ENCODE results near the gene S100A4. TPM values are rescaled to one million over a fixed set of nuclear protein-coding genes. Genes with fewer than 3 reads are reported as not detected.
"Not testable (repeated sequence)": the region's sequence is repeated elsewhere in the genome, so short reads cannot be mapped to it uniquely, and the experiment has no call there.

Gene S100A4
- total RNA-seq, 1 donor from 2014 or later = 7.6 TPM

GRCh38 chr1:153533689-153534201 is 11.9 kb downstream of the S100A4 start:
- peak; percentile 93 for DNase-seq (ENCODE audit: low read depth)

DNA sequence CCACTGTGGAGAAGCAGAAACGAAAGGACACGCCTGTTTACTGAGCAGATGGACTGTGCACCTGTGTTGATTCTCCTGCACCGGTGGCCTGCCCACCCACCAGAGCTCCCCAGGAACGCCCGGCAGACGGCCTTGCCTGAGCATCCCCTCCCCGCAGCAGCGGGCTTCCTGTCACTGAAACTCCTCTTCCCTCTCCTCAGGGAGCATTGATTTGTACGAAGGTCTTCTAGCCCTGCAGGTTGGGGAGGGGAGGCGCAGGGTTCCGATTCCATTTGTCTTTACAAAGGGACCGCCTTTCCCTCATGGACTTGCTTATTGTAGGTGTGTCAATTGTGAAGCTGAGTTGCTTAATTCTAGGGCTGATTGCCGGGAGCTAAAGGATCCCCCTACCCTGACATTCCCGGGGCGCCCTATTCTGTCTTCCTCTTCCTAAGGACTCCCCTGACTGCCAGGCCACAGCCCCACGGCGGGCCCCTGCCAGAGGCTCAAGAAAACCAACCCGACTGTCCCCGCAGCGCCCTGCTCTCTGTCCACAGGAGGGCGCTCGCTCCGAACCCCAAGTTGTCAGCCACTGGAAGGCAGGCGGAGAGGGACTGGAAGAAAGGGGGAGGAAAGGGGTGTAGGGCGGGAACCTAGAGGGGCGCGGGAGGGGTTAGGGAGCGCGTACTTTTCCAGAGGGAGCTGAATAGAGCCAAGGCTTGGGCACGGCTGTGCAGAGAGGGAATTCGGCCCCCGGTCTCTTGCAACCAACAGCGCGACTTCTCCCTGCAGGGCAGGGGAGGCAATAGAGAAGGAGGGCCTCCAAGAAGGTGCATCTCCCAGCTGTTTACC is 12.6 kb downstream of the S100A4 start:
- DNase-seq (ENCODE audit: low read depth) = peak; percentile 61

DNA sequence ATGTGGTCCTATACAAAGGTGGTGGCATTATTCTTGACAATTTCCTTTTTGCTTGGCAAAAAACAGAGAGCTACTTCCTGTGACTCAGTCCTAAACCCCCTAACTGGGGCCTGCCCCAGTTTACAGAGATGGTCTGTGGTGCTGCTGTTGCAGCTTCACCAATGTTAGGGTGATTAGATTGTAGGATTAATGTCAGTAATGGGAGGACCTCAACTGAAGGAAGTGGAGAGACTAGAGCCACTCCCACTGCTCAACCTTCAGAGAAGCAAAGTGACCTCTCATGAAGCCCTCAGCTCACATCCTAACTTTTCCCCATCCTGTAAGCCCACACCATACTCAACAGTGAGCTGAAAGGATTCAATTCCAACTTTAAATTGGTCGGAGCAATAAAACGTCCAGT is 13.4 kb downstream of the S100A4 start:
- DNase-seq (ENCODE audit: low read depth) = no peak

GRCh38 chr1:153531638-153532037 is 14.0 kb downstream of the S100A4 start:
- DNase-seq (ENCODE audit: low read depth) = no peak

DNA sequence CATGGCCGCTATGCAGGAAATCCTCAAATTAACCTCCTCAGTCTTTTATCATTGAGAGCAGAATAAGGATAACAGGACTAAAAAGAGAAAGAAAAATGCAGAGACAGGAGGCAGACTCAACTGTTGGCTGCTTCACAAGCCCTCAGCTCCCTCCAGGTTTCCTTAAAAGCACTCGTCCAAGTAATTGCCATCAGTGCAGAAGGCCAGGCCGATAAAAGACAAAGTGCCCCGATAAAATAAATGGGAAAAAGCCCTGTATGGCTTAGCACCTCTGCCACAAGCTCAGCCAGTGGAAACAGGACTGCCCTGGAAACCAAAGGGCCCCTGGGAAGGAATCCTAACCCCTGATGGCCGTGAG is 17.9 kb downstream of the S100A4 start:
- no peak for DNase-seq (ENCODE audit: low read depth)

DNA sequence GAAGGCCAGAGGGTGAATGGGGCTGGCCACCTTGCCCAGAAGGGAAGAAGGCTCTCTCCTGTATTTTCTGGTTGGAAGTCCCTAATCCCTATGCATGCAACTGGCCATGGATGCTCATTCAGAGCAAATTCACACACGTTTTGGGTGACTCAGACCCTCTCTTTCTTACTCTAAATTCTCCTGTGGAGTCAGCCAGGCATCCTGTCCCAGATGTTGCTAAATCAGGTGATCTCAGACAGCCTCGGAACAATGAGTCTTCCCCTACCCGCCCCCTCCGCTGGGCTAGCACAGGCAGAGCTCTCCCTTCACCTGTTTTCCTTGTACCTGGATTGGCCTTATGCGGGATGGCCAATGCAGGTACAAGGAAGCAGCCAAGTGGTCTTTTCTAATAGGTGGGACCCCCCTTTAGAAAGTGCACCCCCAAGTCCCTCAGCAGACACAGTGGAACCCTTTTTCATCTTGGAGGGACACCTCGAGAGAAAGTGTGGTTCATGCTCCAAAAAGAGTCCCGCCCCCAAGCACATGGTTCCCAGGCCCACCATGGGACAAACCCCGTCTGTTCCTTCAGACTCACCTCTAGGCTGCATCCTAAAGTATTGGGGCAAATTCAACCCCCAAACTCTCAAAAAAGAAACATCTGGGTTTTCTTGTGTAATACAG is 18.5 kb downstream of the S100A4 start:
- DNase-seq (ENCODE audit: low read depth) = peak; percentile 64

- no peak for DNase-seq (ENCODE audit: low read depth)
These were observed 19.5 kb downstream of the S100A4 start for GRCh38 chr1:153526132-153526543.

DNA sequence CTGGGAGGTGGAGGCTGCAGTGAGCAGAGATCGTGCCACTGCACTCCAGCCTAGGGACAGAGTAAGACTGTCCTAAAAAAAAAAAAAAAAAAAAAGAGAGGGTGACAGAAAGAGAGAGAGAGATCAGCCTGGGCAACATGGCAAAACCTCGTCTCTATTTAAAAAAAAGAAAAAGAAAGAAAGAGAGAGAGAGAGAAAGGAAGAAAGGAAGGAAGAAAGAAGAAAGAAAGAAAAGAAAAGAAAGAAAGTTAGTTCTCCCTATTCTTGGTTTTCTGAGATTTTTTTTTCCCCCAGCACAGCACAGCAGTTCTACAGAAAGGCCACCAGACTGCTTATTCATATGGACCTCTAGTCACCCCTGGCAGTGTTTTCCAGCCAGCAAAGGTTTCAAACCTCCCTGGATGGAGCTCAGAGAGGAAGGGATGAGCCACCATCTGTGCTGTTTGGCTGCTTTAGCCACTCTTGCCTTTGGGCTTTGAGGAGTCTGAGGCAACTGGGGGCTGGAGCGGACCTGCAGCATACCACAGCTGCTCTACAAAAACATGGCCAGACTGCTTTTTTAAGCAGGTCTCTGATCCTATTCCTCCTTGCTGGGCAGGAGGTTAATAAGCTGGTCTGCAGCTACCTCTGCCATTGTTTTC is 20.4 kb downstream of the S100A4 start:
- no peak for DNase-seq (ENCODE audit: low read depth)

DNA sequence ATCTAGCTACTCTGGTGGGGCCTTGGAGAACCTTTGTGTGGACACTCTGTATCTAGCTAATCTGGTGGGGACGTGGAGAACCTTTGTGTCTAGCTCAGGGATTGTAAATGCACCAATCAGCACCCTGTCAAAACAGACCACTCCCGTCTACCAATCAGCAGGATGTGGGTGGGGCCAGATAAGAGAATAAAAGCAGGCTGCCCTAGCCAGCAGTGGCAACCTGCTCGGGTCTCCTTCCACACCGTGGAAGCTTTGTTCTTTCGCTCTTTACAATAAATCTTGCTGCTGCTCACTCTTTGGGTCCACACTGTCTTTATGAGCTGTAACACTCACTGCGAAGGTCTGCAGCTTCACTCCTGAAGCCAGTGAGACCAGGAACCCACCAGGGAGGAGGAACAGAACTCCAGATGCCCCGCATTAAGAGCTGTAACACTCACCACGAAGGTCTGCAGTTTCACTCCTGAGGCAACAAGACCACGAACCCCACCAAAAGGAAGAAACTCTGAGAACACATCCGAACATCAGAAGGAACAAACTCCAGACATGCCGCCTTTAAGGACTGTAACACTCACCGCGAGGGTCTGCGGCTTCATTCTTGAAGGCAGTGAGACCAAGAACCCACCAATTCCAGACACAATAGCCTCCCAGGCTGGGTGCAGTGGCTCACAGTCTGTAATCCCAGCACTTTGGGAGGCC is 23.1 kb downstream of the S100A4 start:
- DNase-seq (ENCODE audit: low read depth) = not testable (repeated sequence)

DNA sequence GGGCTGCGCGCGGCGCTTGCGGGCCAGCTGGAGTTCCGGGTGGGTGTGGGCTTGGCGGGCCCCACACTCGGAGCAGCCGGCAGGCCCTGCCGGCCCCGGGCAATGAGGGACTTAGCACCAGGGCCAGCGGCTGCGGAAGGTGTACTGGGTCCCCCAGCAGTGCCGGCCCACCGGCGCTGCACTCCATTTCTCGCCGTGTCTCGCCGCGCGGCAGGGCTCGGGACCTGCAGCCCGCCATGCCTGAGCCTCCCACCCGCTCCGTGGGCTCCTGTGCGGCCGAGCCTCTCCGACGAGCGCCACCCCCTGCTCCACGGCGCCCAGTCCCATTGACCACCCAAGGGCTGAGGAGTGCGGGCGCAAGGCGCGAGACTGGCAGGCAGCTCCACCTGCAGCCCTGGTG is 23.8 kb downstream of the S100A4 start:
- DNase-seq (ENCODE audit: low read depth) = not testable (repeated sequence)

- DNase-seq (ENCODE audit: low read depth) = no peak
These were observed 24.7 kb downstream of the S100A4 start for GRCh38 chr1:153520818-153521476.

DNA sequence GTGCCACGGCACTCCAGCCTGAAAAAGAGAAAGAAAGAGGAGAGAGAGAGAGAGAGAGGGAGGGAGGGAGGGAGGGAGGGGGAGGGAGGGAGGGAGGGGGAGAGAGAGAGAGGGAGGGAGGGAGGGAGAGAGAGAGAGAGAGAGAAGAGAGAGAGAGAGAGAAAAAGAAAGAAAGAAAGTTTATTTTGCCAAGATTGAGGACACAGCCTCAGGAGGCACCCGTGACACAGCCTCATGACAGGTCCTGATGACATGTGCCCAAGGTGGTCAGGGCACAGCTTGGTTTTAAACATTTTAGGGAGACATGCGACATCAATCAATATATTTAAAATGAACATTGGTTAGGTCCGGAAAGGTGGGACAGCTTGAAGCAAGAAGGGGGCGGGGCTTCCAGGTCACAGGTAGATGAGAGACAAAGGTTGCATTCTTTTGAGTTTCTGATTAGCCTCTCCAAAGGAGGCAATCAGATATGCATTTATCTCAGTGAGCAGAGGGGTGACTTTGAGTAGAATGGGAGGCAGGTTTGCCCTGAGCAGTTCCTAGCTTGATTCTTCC is 25.4 kb downstream of the S100A4 start:
- DNase-seq (ENCODE audit: low read depth) = not testable (repeated sequence)

- no peak for DNase-seq (ENCODE audit: low read depth)
These were observed 26.4 kb downstream of the S100A4 start for GRCh38 chr1:153519242-153519641.

- DNase-seq (ENCODE audit: low read depth) = peak; percentile 47
These were observed 29.9 kb downstream of the S100A4 start for GRCh38 chr1:153515504-153516394.

- no peak for DNase-seq (ENCODE audit: low read depth)
These were observed 31.9 kb downstream of the S100A4 start for GRCh38 chr1:153513666-153514065.

DNA sequence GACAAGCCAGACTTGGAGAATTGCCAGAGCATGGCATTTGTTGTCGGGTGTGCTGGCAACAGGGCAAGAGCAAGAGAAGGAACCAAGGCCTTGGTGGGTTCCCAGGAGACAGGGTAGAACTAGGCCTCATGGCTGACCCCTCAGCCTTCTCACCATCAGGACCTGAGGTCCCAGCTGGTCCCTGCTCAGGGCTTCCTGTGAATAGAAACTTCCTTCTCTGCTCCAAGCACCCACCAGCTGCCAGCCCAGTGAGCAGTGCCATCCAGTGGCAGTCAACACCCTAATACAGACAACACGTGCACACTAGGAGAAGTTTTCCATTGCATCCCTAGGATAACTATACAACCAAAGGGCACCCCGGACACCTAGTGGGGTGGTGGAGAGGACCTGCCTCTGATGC is 32.6 kb downstream of the S100A4 start:
- DNase-seq (ENCODE audit: low read depth) = no peak

DNA sequence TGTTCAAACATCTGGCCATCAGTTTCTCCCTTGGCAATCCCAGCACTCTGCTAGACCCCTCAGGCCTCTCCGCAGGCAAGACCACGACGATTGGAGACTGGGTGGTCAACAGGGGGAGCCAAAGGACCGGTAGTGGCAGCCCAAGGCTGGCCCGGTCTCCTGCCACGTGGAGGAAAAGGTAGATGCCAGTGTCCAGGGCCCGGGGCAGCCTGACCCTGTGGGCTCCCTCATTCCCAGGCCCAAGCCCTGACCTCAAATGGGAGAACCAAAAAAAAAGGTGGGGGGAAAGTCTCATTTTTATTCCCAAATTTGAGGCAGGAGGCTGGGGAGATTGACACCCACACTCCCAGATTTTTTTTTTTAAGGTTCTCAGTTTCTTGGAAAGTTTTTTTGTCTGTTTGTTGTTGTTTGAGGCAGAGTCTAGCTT is 34.6 kb downstream of the S100A4 start:
- peak; percentile 54 for DNase-seq (ENCODE audit: low read depth)

GRCh38 chr1:153509729-153510354 is 35.8 kb downstream of the S100A4 start:
- DNase-seq (ENCODE audit: low read depth) = no peak

- no peak for DNase-seq (ENCODE audit: low read depth)
These were observed 36.6 kb downstream of the S100A4 start for GRCh38 chr1:153509036-153509435.
